Activated CD4-positive, CD25-positive, alpha-beta regulatory T cell treated with anti-CD3 and anti-CD28 coated beads, Interleukin-2, amount 50 U/mL, for 72 hours (primary cell): Measurements from ENCODE around the gene KIRREL3.

ENCODE experiments used
- DNase-seq: peaks from one replicate; pipeline ENCODE4 v3.0.0; 2021

The KIRREL3 gene

DNA sequence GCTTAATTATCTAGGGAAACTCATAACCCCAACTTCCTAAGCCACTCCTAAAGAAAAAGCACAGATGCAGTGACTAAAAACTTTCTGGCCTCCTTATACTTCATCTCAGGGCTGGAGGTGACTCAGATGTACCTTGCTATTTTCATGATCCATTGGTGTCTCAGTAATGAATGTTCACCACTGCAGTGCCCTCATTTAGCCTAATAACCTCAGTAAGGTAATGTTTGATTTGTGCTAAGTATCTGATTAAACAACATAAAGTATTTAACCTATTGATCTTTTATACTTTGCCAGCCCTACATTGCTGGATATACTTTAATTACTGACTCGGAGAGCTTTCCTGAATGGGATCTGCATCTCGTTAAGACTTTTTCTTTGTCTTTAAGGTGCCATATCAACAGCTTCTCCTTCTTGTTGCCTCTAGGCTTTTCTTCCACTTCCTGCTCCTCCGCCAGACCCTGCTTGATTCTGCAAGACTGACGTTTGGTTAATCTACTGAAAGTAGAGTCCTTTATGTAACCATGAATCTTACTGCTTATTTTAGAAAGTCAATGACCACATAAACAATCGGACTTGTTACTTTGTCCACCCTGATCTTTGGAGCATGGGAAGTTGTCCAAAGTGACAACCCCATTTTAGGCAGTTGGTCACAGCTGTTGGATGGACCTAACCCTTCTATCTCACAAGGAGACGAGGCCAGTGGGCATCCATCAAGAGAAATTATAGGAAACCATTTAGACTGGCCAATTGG is 342.1 kb downstream of the KIRREL3 start:
- DNase-seq = no peak

DNA sequence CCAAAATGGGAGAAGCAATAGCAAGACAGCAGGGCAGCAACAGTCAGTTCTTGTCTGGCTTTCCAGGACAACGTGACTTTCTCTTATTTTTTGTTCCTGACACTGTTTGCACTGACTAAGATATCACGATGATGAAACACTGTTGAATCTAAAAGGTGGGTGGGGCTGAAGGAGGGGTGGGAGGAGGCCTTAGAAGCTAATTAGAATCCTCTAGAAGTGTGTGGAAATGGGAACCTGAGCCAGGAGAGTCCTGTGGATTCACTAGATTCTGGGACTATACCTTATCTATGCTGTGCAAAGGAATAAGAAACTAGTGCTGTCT is 344.8 kb downstream of the KIRREL3 start:
- DNase-seq = no peak

DNA sequence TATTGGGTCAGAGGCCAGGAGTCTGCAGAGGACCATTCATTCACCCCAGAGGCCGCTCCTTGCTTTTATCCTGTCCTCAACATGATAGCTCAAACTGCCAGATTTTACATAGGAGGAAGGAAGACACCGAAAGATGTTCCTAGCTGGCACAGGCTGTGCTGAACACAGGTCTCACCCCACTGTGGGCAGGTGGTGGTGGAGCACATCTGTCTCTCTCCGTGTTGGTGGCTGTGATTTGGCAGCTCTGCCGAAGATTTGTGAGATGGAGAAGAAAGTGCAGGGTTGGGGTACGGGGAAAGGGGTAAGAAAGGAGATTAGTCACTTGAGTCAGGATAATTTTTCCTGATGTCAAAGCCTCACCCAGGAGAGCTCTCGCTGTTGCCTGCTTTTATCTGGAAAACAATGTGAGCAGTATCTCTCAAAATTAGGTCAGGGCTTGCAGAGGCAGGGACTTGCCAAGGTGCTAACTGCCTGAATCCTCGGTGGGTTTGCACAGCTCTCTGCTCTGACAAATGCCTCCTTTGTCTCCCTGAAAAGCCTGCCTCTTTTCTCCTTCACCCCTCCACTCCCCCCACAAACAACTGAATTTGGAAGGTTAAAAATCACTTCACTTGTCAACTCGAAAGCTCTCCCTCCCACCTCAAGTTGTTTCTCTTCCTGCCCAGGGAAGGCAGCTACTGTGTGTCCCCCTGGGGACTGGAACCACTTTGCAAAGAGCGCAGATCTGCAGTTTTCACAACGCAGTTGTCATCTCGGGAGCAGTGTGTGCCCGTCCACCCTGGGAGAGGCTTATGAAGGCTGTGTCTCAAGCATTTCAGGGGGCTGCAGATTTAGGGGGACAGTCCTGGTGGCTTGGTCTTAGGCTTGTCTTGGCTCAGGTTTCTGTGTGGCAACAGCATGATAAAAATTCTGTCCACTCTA is 345.4 kb downstream of the KIRREL3 start:
- no peak for DNase-seq

DNA sequence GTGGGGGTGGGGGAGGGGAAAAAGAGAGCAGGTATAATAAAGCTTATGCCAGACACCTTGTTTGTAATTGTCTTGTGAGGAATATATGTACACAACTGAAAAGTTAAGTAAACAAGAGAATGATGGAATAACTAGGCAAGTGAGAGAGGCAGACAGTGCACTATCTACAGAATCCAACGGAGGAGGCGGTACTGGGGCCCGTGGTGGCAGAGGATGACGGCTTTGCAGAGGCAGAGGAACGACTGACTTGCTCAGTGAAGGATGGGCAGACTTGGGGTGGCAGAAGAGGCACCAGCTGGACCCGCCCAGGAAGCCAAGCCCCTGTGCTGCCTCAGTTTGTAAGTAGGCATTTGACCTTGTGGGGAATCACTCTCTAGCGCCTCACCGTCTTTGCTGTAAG is 347.5 kb downstream of the KIRREL3 start:
- no peak for DNase-seq

DNA sequence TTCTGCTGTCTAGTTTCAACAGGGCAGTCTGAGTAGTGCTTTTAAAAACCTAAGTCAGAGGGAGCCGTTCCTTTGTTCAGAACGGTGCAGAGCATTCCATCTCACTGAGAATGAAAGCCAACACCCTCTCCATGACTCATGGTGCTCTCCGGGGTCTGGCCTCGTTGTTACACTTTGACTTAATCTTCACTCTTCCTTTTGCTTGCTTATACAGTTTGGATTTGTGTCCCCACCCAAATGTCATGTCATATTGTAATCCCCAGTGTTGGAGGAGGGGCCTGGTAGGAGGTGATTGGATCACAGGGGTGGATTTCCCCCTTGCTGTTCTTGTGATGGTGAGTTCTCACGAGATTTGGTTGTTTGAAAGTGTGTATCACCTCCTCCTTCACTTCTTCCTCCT is 352.8 kb downstream of the KIRREL3 start:
- DNase-seq = no peak

DNA sequence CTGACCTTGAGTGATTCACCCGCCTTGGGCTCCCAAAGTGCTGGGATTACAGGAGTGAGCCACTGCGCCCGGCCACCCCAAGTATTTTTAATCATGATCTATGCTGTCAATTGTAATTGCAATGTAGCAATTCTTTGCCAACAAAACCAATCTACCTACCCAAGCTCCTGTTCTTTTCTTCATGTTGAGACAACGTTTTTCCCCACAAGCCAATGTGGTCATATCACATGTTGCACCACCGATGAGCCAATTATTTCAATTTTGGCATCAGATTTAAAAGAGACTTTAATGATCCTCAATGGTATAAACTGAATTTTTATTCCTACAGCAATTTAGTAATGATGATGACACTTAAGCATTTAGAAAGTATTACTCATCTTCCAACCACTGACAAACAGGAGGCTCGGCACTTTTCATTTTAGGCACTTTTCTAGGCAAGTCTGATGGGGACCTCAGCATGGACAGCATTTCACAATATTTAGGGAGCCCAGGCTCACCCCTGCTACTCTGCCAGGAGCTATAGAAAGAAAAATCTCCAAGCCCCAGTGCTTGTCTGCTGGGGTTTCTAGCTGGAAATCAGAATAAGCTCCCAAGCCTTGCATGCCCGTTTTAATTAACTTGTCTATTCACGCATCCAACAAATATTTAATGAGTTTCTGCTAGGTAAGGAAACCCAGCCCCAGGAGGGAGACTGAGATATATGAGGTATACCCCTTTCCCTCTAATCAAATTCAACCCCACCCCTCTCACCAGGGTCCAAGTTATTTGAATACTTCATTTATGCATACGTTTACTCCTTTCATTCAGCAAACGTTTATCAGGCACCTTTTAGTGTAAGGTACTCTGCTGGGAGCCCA is 353.6 kb downstream of the KIRREL3 start:
- no peak for DNase-seq

DNA sequence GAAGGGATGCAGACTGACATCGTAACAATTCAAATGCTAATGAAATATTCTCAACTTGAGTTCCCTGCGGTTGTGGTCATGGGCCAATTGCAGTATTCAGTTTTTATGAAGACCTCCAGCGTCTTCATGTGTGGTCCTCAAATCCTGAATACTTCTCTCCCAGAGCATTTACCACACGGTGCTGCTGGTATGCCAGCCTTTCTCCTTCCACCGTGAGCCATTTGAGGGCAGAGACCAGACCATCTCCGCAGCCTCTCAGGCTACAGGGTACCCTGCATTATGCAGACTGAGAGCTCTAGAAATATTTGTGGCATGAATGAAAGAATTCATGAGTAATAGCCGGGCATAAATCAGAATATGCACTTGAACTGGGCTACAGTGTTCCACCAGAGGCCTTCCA is 355.4 kb downstream of the KIRREL3 start:
- DNase-seq = no peak

DNA sequence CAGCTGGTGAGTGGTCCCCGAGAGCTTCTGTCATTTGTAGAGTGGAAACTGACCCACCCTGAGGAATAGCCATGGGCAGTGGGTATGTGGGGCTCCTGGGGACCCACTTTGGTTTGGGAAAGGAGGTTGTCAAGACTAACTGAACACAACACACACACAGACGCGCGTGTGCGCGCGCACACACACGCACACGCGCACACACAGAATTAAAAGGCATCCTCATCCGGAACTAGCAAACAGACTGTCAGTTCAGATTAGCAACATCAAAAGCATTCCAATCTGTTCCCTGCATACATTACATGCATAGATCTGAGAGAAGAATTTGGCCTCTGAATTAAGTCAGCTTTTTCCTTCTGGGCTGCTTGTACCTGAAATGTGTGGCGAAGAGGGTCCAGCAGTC is 360.4 kb downstream of the KIRREL3 start:
- no peak for DNase-seq

DNA sequence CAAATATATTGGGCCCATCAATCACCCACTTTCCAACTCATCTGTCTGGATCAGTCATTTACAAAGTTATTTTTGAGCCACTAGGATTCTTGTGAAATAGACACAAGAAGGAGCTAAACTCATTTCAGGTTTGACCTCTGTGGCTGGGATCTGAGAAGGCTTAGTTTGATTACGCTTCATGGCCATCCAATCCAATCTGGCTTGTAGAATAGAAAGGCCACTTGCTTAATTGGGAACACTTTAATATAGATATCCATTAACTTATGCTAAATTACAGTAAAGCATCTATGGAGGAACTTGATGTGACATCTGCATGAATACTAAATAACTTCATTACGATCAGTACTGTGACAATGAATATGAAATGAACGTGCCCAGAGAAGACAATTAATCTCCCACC is 360.9 kb downstream of the KIRREL3 start:
- DNase-seq = no peak

DNA sequence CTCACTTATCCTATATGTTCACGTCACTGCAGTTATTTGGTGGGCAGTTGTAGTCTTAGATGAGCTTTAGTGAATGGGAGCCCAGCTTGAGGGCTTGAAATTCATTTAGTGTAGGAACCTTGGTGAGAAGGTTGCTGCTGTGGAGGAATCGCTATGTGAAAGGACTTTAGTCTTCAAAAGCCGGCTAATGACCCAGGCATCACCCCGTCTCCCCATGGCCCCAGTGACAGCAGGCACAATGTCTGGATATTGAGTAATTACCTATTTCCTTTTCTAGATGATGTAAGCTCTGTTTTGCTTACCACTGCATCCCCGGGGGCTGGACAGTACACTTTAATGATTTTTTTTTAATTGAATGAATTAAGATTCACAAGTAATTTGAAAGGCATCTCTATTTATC is 361.9 kb downstream of the KIRREL3 start:
- no peak for DNase-seq

DNA sequence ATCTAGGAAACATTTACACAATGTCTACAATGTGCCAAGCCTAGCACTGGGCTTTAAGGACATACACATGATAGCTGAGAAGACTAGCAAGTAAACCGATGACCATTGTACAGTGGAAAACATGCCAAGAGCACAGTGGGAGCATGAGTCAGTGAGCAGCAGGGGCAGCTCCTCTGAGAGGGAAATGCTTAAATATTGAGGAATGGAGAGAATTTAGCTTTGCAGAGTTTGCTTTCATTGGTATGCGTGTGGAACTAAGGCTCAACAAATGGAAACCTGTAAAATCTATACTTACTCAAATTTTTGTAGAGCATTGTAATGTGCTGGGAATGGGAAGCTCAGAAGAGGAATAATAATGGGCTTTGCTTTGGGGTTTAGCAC is 362.8 kb downstream of the KIRREL3 start:
- no peak for DNase-seq

DNA sequence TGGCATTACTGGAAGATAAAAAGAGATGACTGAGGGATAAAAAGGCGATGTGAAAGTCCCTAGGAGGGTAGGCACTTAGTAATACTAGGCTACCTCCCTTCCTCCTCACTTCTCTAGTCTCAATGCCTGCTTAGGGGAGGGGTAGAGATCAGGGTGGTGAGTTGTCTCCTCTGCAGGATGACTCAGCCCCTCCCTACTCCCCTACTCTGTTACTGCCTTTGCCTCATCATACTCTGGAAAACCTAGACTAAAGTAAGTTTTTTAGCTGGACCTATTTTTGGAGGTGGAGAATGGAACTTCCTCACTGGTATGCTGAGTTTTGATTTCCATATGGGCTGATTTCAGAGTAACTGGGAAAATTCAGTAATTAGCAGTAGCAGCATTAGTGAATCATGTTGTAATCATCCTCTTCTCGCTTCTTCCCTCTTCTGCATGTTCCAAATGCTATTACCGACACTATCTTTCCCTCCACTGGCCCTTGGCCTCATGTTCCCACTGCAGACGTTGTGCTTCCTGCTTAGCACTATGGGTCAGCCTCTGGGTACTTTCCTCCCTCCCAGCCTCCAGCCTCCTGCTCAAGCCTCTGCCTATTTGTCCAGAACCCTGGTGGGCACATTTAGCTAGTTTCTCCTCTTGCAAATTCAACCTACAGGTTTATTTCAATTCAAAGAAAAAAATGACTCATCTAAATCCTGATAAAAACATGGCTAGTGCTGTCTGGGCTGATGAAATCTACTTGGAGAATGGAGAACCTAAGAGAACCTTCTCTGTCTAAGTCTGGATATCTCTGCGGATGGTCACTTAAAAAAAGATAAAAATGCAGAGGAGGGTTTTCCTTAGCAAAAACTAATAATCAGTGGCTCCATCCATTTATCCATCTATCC is 363.4 kb downstream of the KIRREL3 start:
- no peak for DNase-seq

DNA sequence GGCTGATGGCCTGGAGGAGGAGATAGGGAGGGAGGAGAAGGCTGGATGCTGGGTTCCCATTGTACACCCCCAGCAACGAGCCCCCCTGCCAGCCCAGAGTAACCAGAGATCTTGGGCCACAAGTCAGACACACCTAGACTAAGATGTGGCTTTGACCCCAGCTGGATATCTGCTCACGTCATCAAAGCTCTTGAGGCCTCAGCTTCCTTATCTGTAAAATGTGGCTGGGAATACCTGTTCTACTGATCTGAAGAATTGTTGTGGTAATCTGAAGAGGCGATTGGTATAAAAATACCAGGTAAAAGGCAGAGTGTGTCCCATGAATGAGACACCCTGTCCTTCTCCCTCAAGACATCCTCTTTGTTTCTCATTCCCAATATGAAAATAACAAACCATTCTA is 365.1 kb downstream of the KIRREL3 start:
- DNase-seq = no peak

DNA sequence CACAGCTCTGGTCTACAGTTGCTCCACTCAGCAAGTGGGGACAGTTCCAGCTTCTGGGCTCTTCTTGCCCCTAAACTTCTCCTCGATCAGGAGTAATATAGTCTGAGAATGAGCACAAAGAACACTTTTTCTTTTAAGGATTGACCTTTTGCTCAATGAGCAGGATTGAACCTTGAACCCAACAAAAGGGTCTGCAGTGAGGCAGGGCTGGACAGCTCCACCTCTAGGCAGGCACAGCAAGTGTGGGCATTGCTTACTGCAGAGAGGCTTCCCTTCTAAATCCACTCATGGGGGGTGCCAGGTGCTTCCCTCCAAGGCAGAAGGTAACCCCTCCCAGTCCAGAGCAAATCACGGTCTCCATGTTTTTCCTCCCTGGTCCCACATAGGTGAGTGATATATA is 365.6 kb downstream of the KIRREL3 start:
- no peak for DNase-seq

DNA sequence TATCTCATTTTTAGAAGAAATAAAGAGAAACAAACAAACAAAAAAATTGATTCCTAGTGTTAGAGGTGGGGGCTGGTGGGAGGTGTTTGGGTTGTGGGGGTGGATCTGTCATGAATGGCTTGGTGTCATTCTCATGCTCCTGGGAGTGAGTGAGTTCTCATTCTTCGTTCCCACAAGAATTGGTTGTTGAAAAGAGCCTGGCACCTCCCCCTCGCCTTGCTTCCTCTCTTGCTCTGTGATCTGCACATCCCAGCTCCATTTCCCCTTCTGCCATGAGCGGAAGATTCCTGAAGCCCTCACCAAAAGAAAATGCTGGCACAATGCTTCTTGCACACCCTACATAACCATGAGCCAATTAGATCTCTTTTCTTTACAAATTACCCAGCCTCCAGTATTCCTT is 367.2 kb downstream of the KIRREL3 start:
- no peak for DNase-seq

DNA sequence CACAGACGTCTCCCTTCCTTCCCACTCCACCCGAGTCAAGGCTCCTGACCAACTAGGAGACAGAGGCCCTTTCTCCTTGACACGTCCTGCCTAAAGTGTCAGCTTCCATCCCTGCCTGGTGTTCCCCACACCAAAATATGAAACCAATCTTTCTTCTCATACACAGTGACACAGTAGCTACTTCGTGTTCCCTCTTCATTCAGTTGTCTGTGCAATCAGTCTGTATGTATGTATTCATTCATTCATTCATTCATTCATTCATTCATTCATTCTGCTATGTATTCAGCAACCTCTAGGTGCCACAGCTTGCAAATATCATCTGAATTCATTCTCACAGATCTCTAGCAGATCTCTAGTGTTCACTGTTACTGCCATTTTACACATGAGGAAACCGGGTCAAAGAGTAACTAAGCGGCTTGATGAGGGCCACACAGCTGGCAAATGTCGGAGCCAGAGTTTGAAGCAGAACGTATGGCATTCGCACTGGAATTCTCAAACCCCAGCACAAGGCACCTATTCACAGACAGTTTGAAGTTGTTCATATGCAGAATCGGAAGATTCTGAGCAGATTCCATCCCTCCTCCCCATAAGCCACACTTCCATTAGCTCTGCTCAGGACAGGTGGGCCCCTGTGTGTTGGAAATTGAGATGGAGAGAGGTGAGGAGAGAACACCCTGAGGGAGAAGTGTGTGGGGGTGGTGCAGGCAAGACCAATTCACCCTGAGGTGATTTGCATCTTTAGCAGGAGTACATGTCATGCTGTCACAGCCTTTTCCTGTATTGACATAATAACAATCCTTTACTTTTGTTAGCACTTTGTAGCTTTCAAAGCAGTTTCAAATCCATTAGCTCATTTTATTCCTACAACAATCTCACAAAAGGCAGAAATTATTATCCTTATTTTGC is 369.4 kb downstream of the KIRREL3 start:
- no peak for DNase-seq

DNA sequence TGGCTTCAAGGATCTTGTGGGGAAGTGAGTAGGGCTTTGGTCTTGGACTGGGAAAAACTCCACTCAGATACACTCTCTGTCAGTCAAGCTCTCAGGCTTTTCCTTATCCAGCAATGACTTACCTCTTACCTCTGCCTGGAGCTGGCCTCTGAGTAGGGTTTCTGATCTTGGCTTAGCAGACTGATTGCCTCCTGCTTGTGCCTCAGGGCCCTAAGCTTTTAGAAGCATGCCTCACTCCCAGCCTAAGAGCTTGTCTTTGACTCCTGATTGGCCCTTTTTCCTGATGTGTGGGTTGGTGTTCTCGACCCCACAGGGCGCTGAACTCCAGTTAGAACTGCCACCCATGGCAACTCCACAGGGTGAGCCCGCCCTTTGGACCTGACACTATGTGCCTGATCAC is 370.1 kb downstream of the KIRREL3 start:
- DNase-seq = no peak

DNA sequence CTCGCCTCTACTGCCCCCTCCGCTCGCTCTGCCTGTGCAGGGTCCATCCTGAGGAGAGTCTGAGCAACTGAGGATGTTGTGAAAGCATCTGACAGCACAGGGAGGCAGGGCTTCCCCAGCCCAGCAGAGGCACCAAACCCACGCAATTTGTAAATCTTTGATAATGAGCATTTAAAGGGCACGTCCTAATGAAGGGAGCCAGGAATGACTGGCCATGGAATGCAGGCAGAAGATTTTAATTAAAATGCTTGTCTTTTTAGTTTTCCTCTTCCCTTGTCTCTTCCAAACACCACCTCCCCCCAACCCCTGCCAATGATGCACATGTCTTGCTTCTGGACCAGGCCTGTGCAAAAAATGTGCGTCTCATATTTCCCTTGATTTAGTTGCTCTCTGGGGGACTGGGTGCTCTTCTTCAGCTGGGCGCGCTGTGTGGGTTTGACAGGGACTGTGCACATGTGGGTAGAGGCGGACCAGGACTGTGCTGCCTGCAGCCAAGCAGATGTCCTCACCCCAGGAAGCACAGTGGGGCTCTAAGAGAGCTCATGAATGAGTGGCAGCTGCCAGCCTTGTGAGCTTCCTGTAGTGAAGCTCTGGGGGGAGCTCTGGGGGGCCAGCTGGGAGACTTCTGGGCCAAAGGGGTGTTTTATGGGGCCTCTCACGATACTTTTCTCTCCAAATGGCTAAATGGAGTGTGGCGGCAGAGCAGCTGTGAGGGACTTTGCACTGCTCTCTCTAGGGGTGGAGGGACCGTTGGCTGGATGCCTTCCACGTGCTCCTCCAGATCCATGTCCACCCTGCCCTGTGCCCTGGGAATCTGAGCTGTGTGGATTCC is 371.6 kb downstream of the KIRREL3 start:
- no peak for DNase-seq

DNA sequence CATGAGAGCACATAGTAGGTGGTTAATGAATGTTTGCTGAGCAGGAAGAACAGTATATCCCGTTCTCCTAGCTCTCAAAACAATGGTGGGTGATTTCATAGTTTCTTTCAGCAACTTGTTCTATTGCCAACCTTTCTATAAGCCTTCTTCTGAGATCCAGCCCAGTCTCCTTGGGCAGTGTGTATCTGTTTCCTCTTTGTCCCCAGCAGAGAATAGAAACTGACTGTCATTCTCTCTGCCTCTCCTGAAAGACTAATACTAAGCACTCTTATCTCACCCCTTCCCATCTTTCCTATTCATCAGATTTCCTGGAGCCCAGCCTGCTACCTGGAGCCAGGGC is 372.1 kb downstream of the KIRREL3 start:
- DNase-seq = no peak

DNA sequence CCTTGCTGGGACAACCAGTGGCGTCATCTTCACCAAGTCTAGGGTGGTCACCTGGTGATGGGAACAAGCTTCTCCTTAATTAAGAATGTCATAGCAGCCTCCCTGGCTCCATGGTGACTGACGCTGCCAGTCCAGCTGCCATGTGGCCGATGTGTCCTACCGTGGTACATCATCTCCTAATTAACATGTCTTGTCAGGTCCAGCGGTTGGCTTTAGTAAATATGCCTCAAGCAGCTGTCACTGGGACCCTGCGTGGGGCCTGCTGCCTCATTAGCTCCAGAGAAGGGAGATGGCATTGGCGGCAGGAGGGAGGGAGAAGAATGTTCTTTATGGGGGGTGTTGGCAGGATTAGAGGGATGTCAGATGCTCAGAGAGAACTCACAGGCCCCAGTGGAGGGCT is 373.1 kb downstream of the KIRREL3 start:
- no peak for DNase-seq

DNA sequence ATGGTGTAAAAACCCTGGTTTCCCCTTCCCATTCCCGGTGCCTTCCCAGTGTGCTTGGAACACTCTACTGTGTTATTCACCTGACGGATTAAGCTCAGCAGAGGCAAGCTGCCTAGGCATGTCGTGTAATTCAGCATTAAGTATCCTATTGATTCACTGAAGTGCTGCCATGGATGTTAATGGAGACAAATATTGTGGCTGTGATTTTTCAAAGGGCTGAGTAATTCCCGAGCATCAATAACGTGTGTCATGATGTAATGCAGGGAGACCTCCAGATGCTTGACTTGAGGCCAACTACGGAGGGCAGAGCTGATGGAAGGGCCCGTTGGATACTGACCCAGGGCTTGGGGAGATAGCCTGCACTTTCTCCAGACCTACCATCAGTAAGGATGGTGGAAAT is 376.1 kb downstream of the KIRREL3 start:
- no peak for DNase-seq
